Measurements from ENCODE around the gene RORC. TPM values are rescaled to one million over a fixed set of nuclear protein-coding genes. Genes with fewer than 3 reads are reported as not detected.

Gene RORC
- total RNA-seq, 1 experiment from 2014 or later, result 1.3 TPM

GRCh38 chr1:151867321-151867720 lies 35.7 kb upstream of the RORC start:
- POLR2A ChIA-PET, result no interaction called here
- H3K27ac ChIP-seq (ENCODE audit: low read depth, low read length), result no peak overlapping the region
- CTCF ChIA-PET, result no interaction called here

More at GRCh38 chr1:151867321-151867720, 35.7 kb upstream of the RORC start:
- no TSS peak for BruUV-seq (replicated peaks)
- ATAC-seq, result no peak
- no peaks in the 10 kb centered on the region for H3K27me3 ChIP-seq (ENCODE audit: insufficient read depth, low read length)
- no peak overlapping the region for H3K9ac ChIP-seq (ENCODE audit: low read length)
- no peaks in the 10 kb centered on the region for H3K36me3 ChIP-seq (ENCODE audit: control insufficient read depth in 1 of 2, insufficient read depth in 2 of 2, low read length in 2 of 2)
- no peaks in the 10 kb centered on the region for H4K20me1 ChIP-seq (ENCODE audit: insufficient read depth)
- intact Hi-C loops (cut with micrococcal nuclease), result no loop called here
- no peaks in the 10 kb centered on the region for H3K9me3 ChIP-seq (ENCODE audit: control insufficient read depth in 1 of 2, insufficient read depth in 1 of 2, low read depth in 1 of 2, low read length in 2 of 2)
- no peak overlapping the region for H2AFZ ChIP-seq (ENCODE audit: low read depth, low read length, poor library complexity, severe bottlenecking)
- no peak overlapping the region for H3K4me2 ChIP-seq (ENCODE audit: low read length)
- RAD21 ChIA-PET (ENCODE audit: low non-redundant PET in 1 of 2, low total read pairs in 2 of 2, uncharacterized antibody in 2 of 2, unreplicated experiment in 2 of 2), result no interaction called here
- H3K4me3 ChIP-seq (replicated peaks in 1 of 2; ENCODE audit: low read depth in 1 of 2, low read length in 2 of 2), result no peak overlapping the region
- no peaks in the 10 kb centered on the region for H3K79me2 ChIP-seq (ENCODE audit: insufficient read depth, low read length)
- no peak for TF ChIP-seq EGR1 (IDR thresholded peaks at IDR 0.05; ENCODE audit: low read depth)
- no peak for TF ChIP-seq ELF1 (IDR thresholded peaks at IDR 0.05; ENCODE audit: borderline replicate concordance, low read depth)
- no peak for TF ChIP-seq EZH2phosphoT487 (IDR thresholded peaks at IDR 0.05; ENCODE audit: borderline replicate concordance)
- TF ChIP-seq SP1 (IDR thresholded peaks at IDR 0.05; ENCODE audit: low read depth), result no peak
- no peak for TF ChIP-seq MAX (IDR thresholded peaks at IDR 0.05)
- no peak for TF ChIP-seq YY1 (IDR thresholded peaks at IDR 0.05; ENCODE audit: extremely low read depth, insufficient replicate concordance, low read depth, low read length)
- TF ChIP-seq EZH2 (IDR thresholded peaks at IDR 0.05), result no peak
- TF ChIP-seq CEBPB (IDR thresholded peaks at IDR 0.05; ENCODE audit: low read depth), result no peak
- no peak for TF ChIP-seq JUND (IDR thresholded peaks at IDR 0.05)
- TF ChIP-seq REST (IDR thresholded peaks at IDR 0.05; ENCODE audit: low read depth), result no peak
- TF ChIP-seq FOSL1 (IDR thresholded peaks at IDR 0.05; ENCODE audit: low read depth), result no peak
- TF ChIP-seq POLR2A (IDR thresholded peaks at IDR 0.05; ENCODE audit: borderline replicate concordance, extremely low read depth, insufficient read depth, insufficient read length), result no peak
- no peak for TF ChIP-seq CBX3 (IDR thresholded peaks at IDR 0.05; ENCODE audit: low read depth)
- no peak for TF ChIP-seq SRF (IDR thresholded peaks at IDR 0.05; ENCODE audit: low read depth)
- no peak for TF ChIP-seq POLR2AphosphoS5 (IDR thresholded peaks at IDR 0.05; ENCODE audit: low read depth, low read length)
- TF ChIP-seq CTCF (IDR thresholded peaks at IDR 0.05 in 2 of 3, conservative IDR thresholded peaks at IDR 0.05 in 1 of 3; ENCODE audit: borderline replicate concordance in 1 of 3, insufficient read depth in 1 of 3, low read depth in 2 of 3, low read length in 2 of 3), result no peak
- TF ChIP-seq SIN3A (IDR thresholded peaks at IDR 0.05; ENCODE audit: low read depth), result no peak
- no peak for TF ChIP-seq ZBTB33 (IDR thresholded peaks at IDR 0.05; ENCODE audit: extremely low read depth, insufficient replicate concordance, low read length)
- TF ChIP-seq ZFX (IDR thresholded peaks at IDR 0.05), result no peak
- DNase-seq (ENCODE audit: low read depth, low spot score), result no peak
- H3K4me1 ChIP-seq (ENCODE audit: control insufficient read depth in 1 of 2, insufficient read depth in 2 of 2, low read length in 2 of 2), result peaks cover 0 to 3% of the 10 kb centered on the region in 2 experiments; a peak in 1 of 4 replicates
- no peaks in the 10 kb centered on the region for H3K9me2 ChIP-seq (ENCODE audit: insufficient read depth)
